Neuronal stem cell (in vitro differentiated cells): ENCODE measurements around the gene HNRNPH1.
"Not testable (repeated sequence)": the region's sequence is repeated elsewhere in the genome, so short reads cannot be mapped to it uniquely, and the experiment has no call there.

Source experiments
- DNase-seq: peaks from one replicate; pipeline ENCODE4 v3.0.0-alpha.2; 2013; ENCODE audit warnings: low spot score
- H2AFZ ChIP-seq: one replicate; pipeline ENCODE4 v1.6.1; 2013; ENCODE audit warnings: mild to moderate bottlenecking, low read length, inconsistent platforms
- H2AK5ac ChIP-seq: 2 replicates; pipeline ENCODE4 v1.6.1; 2013; ENCODE audit warnings: low read depth, mild to moderate bottlenecking, inconsistent platforms, low read length, moderate library complexity, mixed read lengths
- H2BK120ac ChIP-seq: 2 replicates; pipeline ENCODE4 v1.6.1; 2013; ENCODE audit warnings: low read depth, mild to moderate bottlenecking, inconsistent platforms, low read length, moderate library complexity, mixed read lengths
- H2BK12ac ChIP-seq: one replicate; pipeline ENCODE4 v1.6.1; 2013; ENCODE audit warnings: low read length, inconsistent platforms
- H2BK15ac ChIP-seq: 2 replicates; pipeline ENCODE4 v1.6.1; 2013; ENCODE audit warnings: mild to moderate bottlenecking, low read length, inconsistent platforms, mixed read lengths
- H2BK5ac ChIP-seq: one replicate; pipeline ENCODE4 v1.6.1; 2013; ENCODE audit warnings: inconsistent platforms, mild to moderate bottlenecking, low read length, moderate library complexity
- H3K14ac ChIP-seq: one replicate; pipeline ENCODE4 v1.6.1; 2013; ENCODE audit warnings: low read length, inconsistent platforms
- H3K18ac ChIP-seq: 2 replicates; pipeline ENCODE4 v1.6.1; 2013; ENCODE audit warnings: low read length, inconsistent platforms
- H3K23ac ChIP-seq: 2 replicates; pipeline ENCODE4 v1.6.1; 2013; ENCODE audit warnings: low read depth, mild to moderate bottlenecking, mixed read lengths, low read length, inconsistent platforms; ENCODE audit not compliant: poor library complexity
- H3K27ac ChIP-seq: replicated peaks from 3 replicates; pipeline ENCODE4 v1.5.1; 2013; ENCODE audit warnings: low read length, inconsistent platforms
- H3K27me3 ChIP-seq, 3 experiments: 2 replicates each; pipeline ENCODE4 v1.6.1; 2013; ENCODE audit warnings: low read length in 3 of 3, mild to moderate bottlenecking in 2 of 3, inconsistent platforms in 1 of 3, low read depth in 1 of 3, mixed read lengths in 1 of 3, moderate library complexity in 1 of 3; ENCODE audit not compliant: control insufficient read depth in 3 of 3, insufficient read depth in 3 of 3
- H3K36me3 ChIP-seq, 2 donors: replicated peaks in 1 of 2; 2 replicates each; pipeline ENCODE4 v1.6.1; 2013; ENCODE audit warnings: low read length in 2 of 2; ENCODE audit not compliant: control insufficient read depth in 2 of 2, insufficient read depth in 2 of 2
- H3K4ac ChIP-seq: 2 replicates; pipeline ENCODE4 v1.6.1; 2013; ENCODE audit warnings: inconsistent platforms, mild to moderate bottlenecking, low read length, moderate library complexity
- H3K4me1 ChIP-seq, 2 donors: 1 replicate in 1 of 2; 2 replicates in 1 of 2; pipeline ENCODE4 v1.6.1; 2013; ENCODE audit warnings: low read length in 2 of 2, low read depth in 1 of 2; ENCODE audit not compliant: control insufficient read depth in 2 of 2, insufficient read depth in 1 of 2
- H3K4me2 ChIP-seq: one replicate; pipeline ENCODE4 v1.6.1; 2013; ENCODE audit warnings: mild to moderate bottlenecking, low read length, inconsistent platforms; ENCODE audit not compliant: insufficient read depth, poor library complexity, severe bottlenecking
- H3K4me3 ChIP-seq, 2 donors: 2 replicates each; pipeline ENCODE4 v1.5.1; 2013; ENCODE audit warnings: low read length in 2 of 2, mild to moderate bottlenecking in 2 of 2, inconsistent platforms in 1 of 2, moderate library complexity in 1 of 2
- H3K79me1 ChIP-seq: one replicate; pipeline ENCODE4 v1.6.1; 2013; ENCODE audit warnings: low read depth, mild to moderate bottlenecking, inconsistent platforms, low read length, moderate library complexity
- H3K9ac ChIP-seq: one replicate; pipeline ENCODE4 v1.6.1; 2013; ENCODE audit warnings: mild to moderate bottlenecking, low read depth, low read length, inconsistent platforms; ENCODE audit not compliant: poor library complexity
- H3K9me3 ChIP-seq, 2 donors: replicated peaks in 1 of 2; 2 replicates each; pipeline versions ENCODE3 to v1.6.1; 2013; ENCODE audit warnings: low read length in 2 of 2, mild to moderate bottlenecking in 2 of 2, inconsistent platforms in 1 of 2, low read depth in 1 of 2, mixed read lengths in 1 of 2, moderate library complexity in 1 of 2; ENCODE audit not compliant: control insufficient read depth in 2 of 2, insufficient read depth in 1 of 2
- H4K8ac ChIP-seq: one replicate; pipeline ENCODE4 v1.6.1; 2013; ENCODE audit warnings: low read depth, mild to moderate bottlenecking, inconsistent platforms, low read length, moderate library complexity
- H4K91ac ChIP-seq: one replicate; pipeline ENCODE4 v1.6.1; 2013; ENCODE audit warnings: low read length, low read depth, mild to moderate bottlenecking, inconsistent platforms; ENCODE audit not compliant: poor library complexity
- WGBS, 2 donors: extraction: QIAGEN DNeasy Blood & Tissue Kit; methylation state at CpG; one replicate each; pipeline ENCODE4 v1.1.7; 2013; ENCODE audit warnings: missing lambda C conversion rate in 2 of 2, mixed read lengths in 1 of 2; ENCODE audit not compliant: insufficient read length in 2 of 2, insufficient replicate concordance in 1 of 2; ENCODE audit errors: extremely low coverage in 2 of 2; 5-methylcytosine and 5-hydroxymethylcytosine counted together

The HNRNPH1 gene

GRCh38 chr5:179649166-179649703 lies 25.8 kb upstream of the HNRNPH1 start:
- not testable (repeated sequence) for H3K4ac ChIP-seq, H3K18ac ChIP-seq, H3K27me3 ChIP-seq, H2BK15ac ChIP-seq, H2BK120ac ChIP-seq, DNase-seq, H3K4me1 ChIP-seq, H3K79me1 ChIP-seq, H2AK5ac ChIP-seq, H3K4me2 ChIP-seq, H2BK12ac ChIP-seq, H4K8ac ChIP-seq, H3K14ac ChIP-seq, H3K23ac ChIP-seq, H3K9me3 ChIP-seq, H3K36me3 ChIP-seq, H3K4me3 ChIP-seq, H4K91ac ChIP-seq, H3K27ac ChIP-seq, H3K9ac ChIP-seq
- Histone ChIP-seq H2AFZ (peak overlapping the region; percentile 7), H2BK5ac (peak overlapping the region; percentile 13)
- no CpG with 5 or more reads among the region's 10 CpGs for WGBS, 2 donors

GRCh38 chr5:179648410-179648809 lies 24.9 kb upstream of the HNRNPH1 start:
- H3K4me3 ChIP-seq = no peak overlapping the region
- no peaks in the 10 kb centered on the region for H3K79me1 ChIP-seq
- no peak overlapping the region for H3K4me2 ChIP-seq
- no peak overlapping the region for H3K14ac ChIP-seq
- WGBS, 2 donors = no CpG with 5 or more reads among the region's 9 CpGs
- H3K4me1 ChIP-seq = peaks cover 0 to 2% of the 10 kb centered on the region in 2 donors
- H4K8ac ChIP-seq = no peak overlapping the region
- H3K18ac ChIP-seq = no peak overlapping the region
- no peak overlapping the region for H2BK5ac ChIP-seq
- H2AFZ ChIP-seq = no peak overlapping the region
- H3K4ac ChIP-seq = no peak overlapping the region
- H4K91ac ChIP-seq = peak overlapping the region; percentile 30
- no peak for DNase-seq
- H3K9ac ChIP-seq = no peak overlapping the region
- H2BK120ac ChIP-seq = no peak overlapping the region
- no peak overlapping the region for H3K27ac ChIP-seq
- no peak overlapping the region for H2AK5ac ChIP-seq
- H3K23ac ChIP-seq = no peak overlapping the region
- H3K27me3 ChIP-seq = peaks cover 0 to 4% (median 0%) of the 10 kb centered on the region in 3 experiments
- H3K9me3 ChIP-seq = no peaks in the 10 kb centered on the region
- H2BK12ac ChIP-seq = no peak overlapping the region
- no peak overlapping the region for H2BK15ac ChIP-seq
- no peaks in the 10 kb centered on the region for H3K36me3 ChIP-seq

- H2BK15ac ChIP-seq, H3K4me1 ChIP-seq, H4K8ac ChIP-seq, H3K9me3 ChIP-seq, H3K36me3 ChIP-seq, H3K9ac ChIP-seq, H4K91ac ChIP-seq, H3K79me1 ChIP-seq, DNase-seq, H3K23ac ChIP-seq, H3K4me3 ChIP-seq, H2BK5ac ChIP-seq, H2AK5ac ChIP-seq, H3K4me2 ChIP-seq, H3K4ac ChIP-seq, H3K27me3 ChIP-seq, H3K27ac ChIP-seq, H2AFZ ChIP-seq, H2BK120ac ChIP-seq, H2BK12ac ChIP-seq: not testable (repeated sequence)
- no CpG with 5 or more reads among the region's 5 CpGs for WGBS, 2 donors
- Histone ChIP-seq H3K18ac (peak overlapping the region; percentile 28), H3K14ac (peak overlapping the region; percentile 56)
Measured at GRCh38 chr5:179644766-179645165, 21.3 kb upstream of the HNRNPH1 start.

- H2AK5ac ChIP-seq, H3K4me3 ChIP-seq, H2BK120ac ChIP-seq, DNase-seq, H3K79me1 ChIP-seq, H3K18ac ChIP-seq, H3K14ac ChIP-seq, H3K36me3 ChIP-seq, H2AFZ ChIP-seq, H3K9me3 ChIP-seq, H4K91ac ChIP-seq, H2BK5ac ChIP-seq, H3K4ac ChIP-seq, H3K4me2 ChIP-seq, H3K27me3 ChIP-seq, H3K4me1 ChIP-seq, H3K23ac ChIP-seq, H2BK15ac ChIP-seq, H4K8ac ChIP-seq, H3K27ac ChIP-seq: not testable (repeated sequence)
- H2BK12ac ChIP-seq = peak overlapping the region; percentile 58
- H3K9ac ChIP-seq = peak overlapping the region; percentile 21
- no CpG with 5 or more reads among the region's 16 CpGs for WGBS, 2 donors
Measured at GRCh38 chr5:179643141-179643920, 19.9 kb upstream of the HNRNPH1 start.
